HG02588 (cell line): ENCODE results near the gene ANO9.
"Not testable (repeated sequence)": the region's sequence is repeated elsewhere in the genome, so short reads cannot be mapped to it uniquely, and the experiment has no call there.

Experiments used
- ATAC-seq: cut with Tn5 transposase; IDR thresholded peaks from one replicate; pipeline ENCODE4 v1.9.1; 2021; ENCODE audit warnings: mild to moderate bottlenecking, moderate library complexity; ENCODE audit not compliant: unreplicated experiment

The ANO9 gene

DNA sequence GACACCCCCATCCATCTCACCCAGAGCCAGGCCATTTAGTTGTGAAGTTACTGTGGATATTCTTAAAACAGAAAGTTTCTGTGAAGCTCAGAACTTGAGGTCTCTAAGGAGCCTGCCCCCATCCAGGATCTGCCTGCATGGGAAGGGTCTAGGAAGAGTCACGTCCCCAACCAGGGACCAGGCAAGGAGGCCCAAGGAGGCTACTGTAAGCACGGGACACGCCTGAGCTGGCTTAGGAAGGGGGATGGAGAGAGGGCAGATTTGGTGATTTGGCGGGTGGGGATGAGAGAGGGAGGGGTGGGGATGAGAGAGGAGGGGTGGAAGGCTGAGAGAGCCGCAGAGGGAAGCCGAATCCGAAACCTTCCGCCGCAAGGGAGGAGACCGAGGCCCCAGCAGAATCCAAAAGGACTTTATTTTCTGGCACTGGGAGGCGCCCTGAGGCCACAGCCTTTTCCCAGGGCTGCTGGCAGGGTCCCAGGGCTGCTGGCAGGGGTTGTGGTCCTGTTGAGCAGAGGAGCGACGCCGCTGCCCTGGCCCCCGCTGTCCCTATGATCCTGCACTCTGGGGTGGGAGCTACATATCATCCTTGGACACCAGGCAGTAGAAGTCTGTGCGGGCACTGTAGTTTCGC lies 36.4 kb downstream of the ANO9 start:
- ATAC-seq, result no peak

GRCh38 chr11:404551-405264 lies 37.1 kb downstream of the ANO9 start:
- ATAC-seq, result no peak

GRCh38 chr11:403761-404431 lies 37.9 kb downstream of the ANO9 start:
- no peak for ATAC-seq

DNA sequence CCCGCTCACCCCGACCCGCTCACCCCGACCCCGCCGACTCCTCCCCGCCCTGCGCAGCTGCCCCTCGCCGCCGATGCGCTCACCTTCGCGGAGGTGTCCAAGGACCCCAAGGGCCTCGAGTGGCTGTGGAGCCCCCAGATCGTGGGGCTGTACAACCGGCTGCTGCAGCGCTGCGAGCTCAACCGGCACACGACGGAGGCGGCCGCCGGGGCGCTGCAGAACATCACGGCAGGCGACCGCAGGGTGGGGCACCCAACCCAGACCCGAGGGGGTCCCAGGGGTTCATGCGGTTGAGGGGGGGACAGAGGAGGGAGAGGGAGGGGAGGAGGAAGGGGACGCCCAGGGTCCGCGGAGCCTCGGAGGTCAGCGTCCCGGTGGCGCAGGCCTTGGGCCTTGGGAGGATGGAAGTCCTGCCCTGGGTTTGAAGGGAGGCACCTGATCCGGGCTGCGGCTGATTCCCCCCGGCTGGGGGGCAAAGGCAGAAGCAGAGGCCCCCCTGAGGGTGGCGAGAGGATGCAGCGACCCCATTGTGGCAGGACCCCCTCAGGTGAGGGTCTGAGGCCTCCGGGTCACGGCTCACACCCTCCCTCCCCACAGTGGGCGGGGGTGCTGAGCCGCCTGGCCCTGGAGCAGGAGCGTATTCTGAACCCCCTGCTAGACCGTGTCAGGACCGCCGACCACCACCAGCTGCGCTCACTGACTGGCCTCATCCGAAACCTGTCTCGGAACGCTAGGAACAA lies 38.6 kb downstream of the ANO9 start:
- ATAC-seq, result no peak

DNA sequence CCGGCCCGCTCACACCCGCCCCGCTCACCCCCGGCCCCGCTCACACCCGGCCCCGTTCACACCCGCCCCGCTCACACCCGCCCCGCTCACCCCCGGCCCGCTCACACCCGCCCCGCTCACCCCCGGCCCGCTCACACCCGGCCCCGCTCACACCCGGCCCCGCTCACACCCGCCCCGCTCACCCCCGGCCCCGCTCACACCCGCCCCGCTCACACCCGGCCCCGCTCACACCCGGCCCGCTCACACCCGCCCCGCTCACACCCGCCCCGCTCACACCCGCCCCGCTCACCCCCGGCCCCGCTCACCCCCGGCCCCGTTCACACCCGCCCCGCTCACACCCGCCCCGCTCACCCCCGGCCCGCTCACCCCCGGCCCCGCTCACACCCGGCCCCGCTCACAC lies 40.6 kb downstream of the ANO9 start:
- ATAC-seq, result not testable (repeated sequence)

DNA sequence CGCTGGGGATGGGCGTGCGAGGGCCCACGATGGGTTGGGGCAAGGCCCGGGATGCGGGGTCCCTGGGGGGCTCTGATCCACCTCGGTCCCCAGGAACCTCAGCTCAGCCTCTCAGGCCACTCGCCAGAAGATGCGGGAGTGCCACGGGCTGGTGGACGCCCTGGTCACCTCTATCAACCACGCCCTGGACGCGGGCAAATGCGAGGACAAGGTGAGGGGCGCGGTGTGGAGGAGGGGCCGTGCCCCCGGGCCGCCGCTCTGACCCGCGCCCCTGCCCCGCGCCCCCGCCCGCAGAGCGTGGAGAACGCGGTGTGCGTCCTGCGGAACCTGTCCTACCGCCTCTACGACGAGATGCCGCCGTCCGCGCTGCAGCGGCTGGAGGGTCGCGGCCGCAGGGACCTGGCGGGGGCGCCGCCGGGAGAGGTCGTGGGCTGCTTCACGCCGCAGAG lies 41.5 kb downstream of the ANO9 start:
- ATAC-seq, result no peak

DNA sequence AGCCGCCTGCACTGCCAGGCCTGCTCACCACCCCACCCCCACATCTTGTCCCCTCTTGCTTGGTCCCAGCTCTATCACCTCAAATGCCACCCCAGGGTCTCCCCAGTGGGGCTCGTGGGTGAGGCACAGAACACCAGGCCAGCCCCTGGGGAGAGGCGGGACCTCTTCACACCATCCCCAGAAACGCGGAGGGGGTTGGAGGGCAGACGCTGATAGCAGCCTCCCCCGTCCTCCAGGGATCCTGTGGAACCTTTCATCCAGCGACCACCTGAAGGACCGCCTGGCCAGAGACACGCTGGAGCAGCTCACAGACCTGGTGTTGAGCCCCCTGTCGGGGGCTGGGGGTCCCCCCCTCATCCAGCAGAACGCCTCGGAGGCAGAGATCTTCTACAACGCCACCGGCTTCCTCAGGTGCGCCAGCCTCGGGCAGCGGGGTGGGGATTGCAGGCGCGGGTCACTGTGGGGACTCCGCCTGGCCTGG lies 42.0 kb downstream of the ANO9 start:
- ATAC-seq, result no peak

GRCh38 chr11:398826-399225 lies 43.0 kb downstream of the ANO9 start:
- no peak for ATAC-seq

DNA sequence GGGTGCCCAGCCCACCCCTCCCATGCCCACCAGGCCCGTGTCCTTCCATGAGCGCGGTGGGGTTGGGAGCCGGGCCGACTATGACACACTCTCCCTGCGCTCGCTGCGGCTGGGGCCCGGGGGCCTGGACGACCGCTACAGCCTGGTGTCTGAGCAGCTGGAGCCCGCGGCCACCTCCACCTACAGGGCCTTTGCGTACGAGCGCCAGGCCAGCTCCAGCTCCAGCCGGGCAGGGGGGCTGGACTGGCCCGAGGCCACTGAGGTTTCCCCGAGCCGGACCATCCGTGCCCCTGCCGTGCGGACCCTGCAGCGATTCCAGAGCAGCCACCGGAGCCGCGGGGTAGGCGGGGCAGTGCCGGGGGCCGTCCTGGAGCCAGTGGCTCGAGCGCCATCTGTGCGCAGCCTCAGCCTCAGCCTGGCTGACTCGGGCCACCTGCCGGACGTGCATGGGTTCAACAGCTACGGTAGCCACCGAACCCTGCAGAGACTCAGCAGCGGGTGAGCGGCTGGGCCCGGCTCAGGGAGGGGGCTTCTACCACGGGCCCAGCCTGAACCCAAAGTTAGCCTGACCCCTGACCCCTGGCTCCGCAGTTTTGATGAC lies 44.8 kb downstream of the ANO9 start:
- no peak for ATAC-seq

- no peak for ATAC-seq
Measured at GRCh38 chr11:396511-396947, 45.3 kb downstream of the ANO9 start.

DNA sequence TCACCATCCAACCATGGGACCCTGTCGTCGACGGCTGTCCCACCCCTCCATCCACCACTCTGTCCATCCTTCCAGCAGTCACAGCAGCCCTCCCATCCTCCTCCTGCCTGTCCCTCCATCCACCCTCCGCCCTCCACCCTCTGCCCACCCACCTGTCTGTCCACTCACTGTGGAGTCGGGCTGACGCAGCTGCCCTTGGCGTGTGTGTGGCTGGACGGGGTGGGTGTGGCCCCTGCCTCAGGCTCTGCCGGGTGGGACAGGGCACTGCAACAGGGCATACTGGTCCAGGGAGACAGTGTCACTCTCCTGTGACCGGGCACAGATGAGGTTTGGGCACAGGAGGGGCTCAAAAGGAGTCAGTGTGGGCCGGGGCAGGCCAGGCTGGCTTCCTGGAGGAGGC lies 45.9 kb downstream of the ANO9 start:
- ATAC-seq, result no peak

- ATAC-seq, result no peak
Measured at GRCh38 chr11:394858-395655, 46.8 kb downstream of the ANO9 start.

DNA sequence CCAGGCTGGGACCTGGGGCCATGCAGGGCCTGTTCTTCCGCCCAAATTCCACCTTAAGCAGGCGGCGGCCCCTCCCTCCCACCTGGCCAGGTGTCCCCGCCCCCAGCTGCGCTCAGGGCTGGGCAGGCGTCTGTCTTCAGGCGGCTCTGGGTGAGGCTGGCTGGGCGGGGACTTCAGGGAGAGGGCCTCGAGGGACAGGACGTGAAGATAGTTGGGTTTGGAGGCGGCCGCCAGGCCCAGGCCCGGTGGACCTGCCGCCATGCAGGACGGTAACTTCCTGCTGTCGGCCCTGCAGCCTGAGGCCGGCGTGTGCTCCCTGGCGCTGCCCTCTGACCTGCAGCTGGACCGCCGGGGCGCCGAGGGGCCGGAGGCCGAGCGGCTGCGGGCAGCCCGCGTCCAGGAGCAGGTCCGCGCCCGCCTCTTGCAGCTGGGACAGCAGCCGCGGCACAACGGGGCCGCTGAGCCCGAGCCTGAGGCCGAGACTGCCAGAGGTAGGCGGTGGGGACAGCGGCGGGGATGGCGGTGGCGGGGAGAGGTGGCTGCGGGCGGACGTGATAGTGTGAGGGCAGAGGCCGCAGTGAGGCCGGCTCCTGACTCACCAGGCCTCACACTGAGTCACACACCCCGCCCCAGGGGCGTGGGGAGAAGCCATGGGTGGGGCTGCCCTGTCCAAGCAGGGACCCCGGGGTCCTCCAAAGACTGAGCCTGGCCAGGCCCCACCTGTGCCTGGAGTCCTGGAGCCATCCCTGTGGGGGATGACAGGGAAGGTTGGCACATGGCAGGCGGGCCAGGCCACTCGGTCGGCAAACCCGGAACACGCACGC lies 47.6 kb downstream of the ANO9 start, which contains the start of gene PKP3:
Gene PKP3, plus strand, starts transcription at position 176 of the 824 bp plus-strand sequence. Its CDS starts 84 bp downstream, at position 260.
- no peak for ATAC-seq

- no peak for ATAC-seq
Measured at GRCh38 chr11:393219-394033, 48.4 kb downstream of the ANO9 start.

DNA sequence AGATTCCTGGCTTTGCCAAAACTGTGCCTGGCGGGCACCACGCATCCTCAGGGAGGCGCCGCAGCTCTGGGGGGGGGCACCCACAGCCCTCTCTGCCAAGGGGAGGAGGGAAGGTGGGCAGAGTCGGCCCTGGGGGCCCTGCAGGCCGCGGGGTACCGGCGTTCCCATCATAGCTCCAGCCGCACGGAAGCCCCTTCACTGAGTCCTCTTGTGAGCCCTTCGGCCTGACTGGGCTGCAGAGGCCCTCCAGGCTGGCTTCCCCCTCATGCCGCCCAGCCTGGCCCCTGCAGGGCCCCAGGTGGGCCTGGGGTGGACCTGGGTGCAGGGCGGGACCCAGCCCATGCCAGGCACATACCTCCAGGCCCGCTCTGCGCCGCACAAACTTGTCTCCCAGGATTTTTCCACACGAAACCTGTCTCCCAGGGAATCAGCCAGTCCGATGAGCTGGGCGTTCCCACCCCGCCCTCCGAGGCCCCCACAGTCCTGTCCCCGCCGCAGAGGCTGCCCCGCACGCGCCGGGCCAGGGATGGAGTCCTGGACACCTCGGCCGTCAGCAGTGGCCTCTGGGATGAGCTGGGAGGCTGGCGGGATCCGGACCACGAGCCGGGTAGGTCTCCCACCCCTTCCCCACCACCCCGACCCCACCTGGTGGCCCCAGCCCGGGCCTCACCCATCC lies 49.6 kb downstream of the ANO9 start:
- ATAC-seq, result no peak

GRCh38 chr11:391117-392017 lies 50.4 kb downstream of the ANO9 start:
- no peak for ATAC-seq

DNA sequence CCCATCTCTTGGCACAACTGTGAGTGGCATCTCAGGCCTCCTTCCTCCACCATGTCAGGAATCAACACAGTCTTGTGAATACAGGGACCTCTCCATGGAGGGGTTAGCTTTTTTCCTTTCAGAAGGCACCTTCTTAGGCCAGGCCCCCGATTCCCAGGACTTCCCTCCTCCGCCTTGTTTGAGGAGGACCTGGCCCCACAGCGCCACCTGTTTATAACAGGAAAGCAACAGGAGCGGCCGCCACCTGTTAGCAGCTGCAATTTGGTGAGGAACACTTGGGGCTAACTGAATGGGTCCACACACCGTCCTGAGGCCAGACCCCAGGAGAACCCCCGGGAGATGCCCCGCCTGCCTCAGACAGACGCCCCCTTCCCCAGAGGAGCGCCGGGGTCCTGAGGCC lies 51.6 kb downstream of the ANO9 start:
- no peak for ATAC-seq
